SW 1271 (cell line): ENCODE results near the gene CLNK.

Source experiments
- DNase-seq, 2 experiments: peaks; one replicate each; lab custom pipeline; 2025; lab: John Stamatoyannopoulos, UW

The CLNK gene

GRCh38 chr4:10612476-10612875, 72.1 kb downstream of the CLNK start:
- DNase-seq, result no peak

- DNase-seq, result peak; percentile 68 to 78
Measured at GRCh38 chr4:10611673-10612072, 72.9 kb downstream of the CLNK start.

- DNase-seq, result no peak
Measured at GRCh38 chr4:10608501-10609219, 75.9 kb downstream of the CLNK start.

GRCh38 chr4:10607206-10607605, 77.4 kb downstream of the CLNK start:
- no peak for DNase-seq

GRCh38 chr4:10606483-10607155, 77.9 kb downstream of the CLNK start:
- DNase-seq, result no peak

- DNase-seq, result peak in 1 of 2 experiments; percentile 34
Measured at GRCh38 chr4:10605746-10606482, 78.7 kb downstream of the CLNK start.

- no peak for DNase-seq
Measured at GRCh38 chr4:10605031-10605430, 79.5 kb downstream of the CLNK start.

- no peak for DNase-seq
Measured at GRCh38 chr4:10599574-10599973, 85.0 kb downstream of the CLNK start.

GRCh38 chr4:10598829-10599228, 85.7 kb downstream of the CLNK start:
- no peak for DNase-seq

- DNase-seq, result no peak
Measured at GRCh38 chr4:10596586-10597290, 87.8 kb downstream of the CLNK start.

- no peak for DNase-seq
Measured at GRCh38 chr4:10593130-10593529, 91.4 kb downstream of the CLNK start.

- DNase-seq, result no peak
Measured at GRCh38 chr4:10590896-10591295, 93.7 kb downstream of the CLNK start.

GRCh38 chr4:10589799-10590198, 94.8 kb downstream of the CLNK start:
- no peak for DNase-seq

GRCh38 chr4:10589321-10589720, 95.2 kb downstream of the CLNK start:
- no peak for DNase-seq

- no peak for DNase-seq
Measured at GRCh38 chr4:10587697-10588096, 96.9 kb downstream of the CLNK start.

- DNase-seq, result no peak
Measured at GRCh38 chr4:10587296-10587695, 97.3 kb downstream of the CLNK start.

- peak in 1 of 2 experiments; percentile 41 for DNase-seq
Measured at GRCh38 chr4:10584042-10584441, 100.5 kb downstream of the CLNK start.

GRCh38 chr4:10582951-10583350, 101.6 kb downstream of the CLNK start:
- DNase-seq, result no peak

GRCh38 chr4:10582059-10582686, 102.4 kb downstream of the CLNK start:
- DNase-seq, result peak in 1 of 2 experiments; percentile 45

- DNase-seq, result no peak
Measured at GRCh38 chr4:10581022-10581421, 103.5 kb downstream of the CLNK start.

- no peak for DNase-seq
Measured at GRCh38 chr4:10579648-10580047, 104.9 kb downstream of the CLNK start.
